Pancreas (tissue), 10 donors: ENCODE data around the gene RALY. TPM values are rescaled to one million over a fixed set of nuclear protein-coding genes. Genes with fewer than 3 reads are reported as not detected.

Experiments used
- ATAC-seq, 4 donors: fragments of 200-7000 bp; cut with Tn5 transposase; one replicate each; pipeline versions ENCODE4 v1.8.0 to v1.9.1; 2020; ENCODE audit warnings: mild to moderate bottlenecking in 4 of 4, moderate library complexity in 4 of 4
- DNase-seq, 6 donors: peaks; one replicate each; pipeline ENCODE4 v3.0.0-alpha.2; 2020
- FAIRE-seq: peaks from 2 replicates; lab custom pipeline; 2012; peaks lifted over from hg19 to GRCh38; lab: Jason Lieb, UNC
- H3K27ac ChIP-seq, 4 donors: fragments of 200-600 bp; sonication (generic); 1 replicate in 3 of 4; 2 replicates in 1 of 4; pipeline versions ENCODE4 v1.5.0 to v1.8.0; 2020
- H3K27me3 ChIP-seq, 4 donors: fragments of 200-600 bp; one replicate each; pipeline ENCODE4 v1.8.0; 2021
- H3K36me3 ChIP-seq, 3 donors: fragments of 200-600 bp; sonication (generic) in 1 of 3; one replicate each; pipeline versions ENCODE4 v1.5.0 to v1.8.0; 2020 to 2021
- H3K4me1 ChIP-seq, 3 donors: fragments of 200-600 bp; one replicate each; pipeline ENCODE4 v1.8.0; 2021
- H3K4me3 ChIP-seq, 4 donors: fragments of 200-600 bp; sonication (generic) in 2 of 4; one replicate each; pipeline versions ENCODE4 v1.5.0 to v1.8.0; 2020 to 2021
- H3K9me3 ChIP-seq, 4 donors: fragments of 200-600 bp; one replicate each; pipeline ENCODE4 v1.8.0; 2021
- WGBS, 2 donors: extraction: QIAGEN DNeasy Blood & Tissue Kit; methylation state at CpG; one replicate each; pipeline ENCODE4 v1.1.7; 2013; 5-methylcytosine and 5-hydroxymethylcytosine counted together
- intact Hi-C, 3 donors: fragments of 100-400 bp; cut with DNase I; formaldehyde crosslinking; loops; one replicate each; pipeline versions ENCODE4 v1.11.1 to v1.14.2; 2022
- polyA plus RNA-seq, 2 donors: library from polyadenylated mRNA; stranded (reverse); fragments of 200-250 nt; gene quantifications; one replicate each; pipeline ENCODE4 v1.2.3, GENCODE V29; 2013
- total RNA-seq, 6 donors: library from RNA; stranded (reverse); fragmentation: NEBNext Ultra II Directional in 4 of 6; extraction: Animal tissue kit (Norgen Biotek cat#: 25700) in 4 of 6; gene quantifications; one replicate each; pipeline versions ENCODE4 v1.2.1 to v1.2.4, GENCODE V29; 2021 to 2023
- TF ChIP-seq, protein P1 (sequence below), 4 donors: fragments of 200-600 bp; sonication (generic) in 3 of 4; IDR thresholded peaks; one replicate each; pipeline versions ENCODE4 v1.5.0 to v1.8.0; 2021; ENCODE audit warnings: antibody characterized with exemption in 4 of 4
- donor health status: healthy with polysubstance abuse.
- donor health status: DM: no; HTN: no; CAD: no; lungs with moderate emphysema.
- donor health status: DM: no; HTN: no; CAD: no.
- donor health status: control.
- donor health status: control.
- donor health status: Bipolar disorder and iron deficiency.
- donor health status: DM: yes; HTN: yes; CAD: no.
- donor health status: DM: no; HTN: no; CAD: no.
- donor health status: DM: no; HTN: no; CAD: no.
- donor health status: DM: yes; HTN: yes; CAD: no.

The RALY gene
- total and polyA plus RNA-seq, 8 donors: 30.0 to 60.4 (median 44.3) TPM

- no peaks in the 10 kb centered on the region for H3K36me3 ChIP-seq
- no peak overlapping the region for H3K27ac ChIP-seq
- intact Hi-C loops: no loop called here
- no peak for FAIRE-seq
- H3K4me3 ChIP-seq: no peak overlapping the region
- no peak for DNase-seq
- TF ChIP-seq, protein P1, sequence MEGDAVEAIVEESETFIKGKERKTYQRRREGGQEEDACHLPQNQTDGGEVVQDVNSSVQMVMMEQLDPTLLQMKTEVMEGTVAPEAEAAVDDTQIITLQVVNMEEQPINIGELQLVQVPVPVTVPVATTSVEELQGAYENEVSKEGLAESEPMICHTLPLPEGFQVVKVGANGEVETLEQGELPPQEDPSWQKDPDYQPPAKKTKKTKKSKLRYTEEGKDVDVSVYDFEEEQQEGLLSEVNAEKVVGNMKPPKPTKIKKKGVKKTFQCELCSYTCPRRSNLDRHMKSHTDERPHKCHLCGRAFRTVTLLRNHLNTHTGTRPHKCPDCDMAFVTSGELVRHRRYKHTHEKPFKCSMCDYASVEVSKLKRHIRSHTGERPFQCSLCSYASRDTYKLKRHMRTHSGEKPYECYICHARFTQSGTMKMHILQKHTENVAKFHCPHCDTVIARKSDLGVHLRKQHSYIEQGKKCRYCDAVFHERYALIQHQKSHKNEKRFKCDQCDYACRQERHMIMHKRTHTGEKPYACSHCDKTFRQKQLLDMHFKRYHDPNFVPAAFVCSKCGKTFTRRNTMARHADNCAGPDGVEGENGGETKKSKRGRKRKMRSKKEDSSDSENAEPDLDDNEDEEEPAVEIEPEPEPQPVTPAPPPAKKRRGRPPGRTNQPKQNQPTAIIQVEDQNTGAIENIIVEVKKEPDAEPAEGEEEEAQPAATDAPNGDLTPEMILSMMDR (IDR thresholded peaks at IDR 0.05): no peak
- H3K9me3 ChIP-seq: no peaks in the 10 kb centered on the region
- no peaks in the 10 kb centered on the region for H3K27me3 ChIP-seq
- H3K4me1 ChIP-seq: no peaks in the 10 kb centered on the region
- WGBS, 2 donors: 73% methylated on average over 2 of the region's 2 CpGs
- ATAC-seq: no peak
These were observed 16.2 kb upstream of the RALY start for GRCh38 chr20:33977535-33977934.

DNA sequence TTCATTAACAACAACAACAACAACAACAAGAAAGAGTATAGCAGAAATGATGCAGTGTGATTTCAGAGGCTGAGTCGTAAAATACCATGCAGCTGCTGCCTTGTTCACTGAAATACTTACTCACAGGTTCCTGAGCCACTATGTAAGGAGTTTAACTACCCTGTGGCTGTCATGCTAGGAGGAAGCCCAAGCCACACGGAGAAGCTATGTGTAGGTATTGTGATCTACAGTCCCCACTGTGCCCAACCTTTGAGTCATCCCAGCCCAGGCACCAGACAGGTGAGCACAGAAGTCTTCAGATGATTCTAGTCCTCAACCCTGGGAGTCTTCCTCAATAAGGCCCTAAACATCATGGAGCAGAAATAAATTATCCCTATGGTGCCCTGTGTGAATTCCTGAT is 14.6 kb upstream of the RALY start:
- FAIRE-seq: no peak
- TF ChIP-seq, protein P1 (IDR thresholded peaks at IDR 0.05): no peak
- WGBS, 2 donors: 79 to 92% methylated on average over 2 of the region's 2 CpGs

GRCh38 chr20:33981347-33981746 is 12.4 kb upstream of the RALY start:
- H3K27me3 ChIP-seq: no peaks in the 10 kb centered on the region
- intact Hi-C loops: no loop called here
- no peaks in the 10 kb centered on the region for H3K36me3 ChIP-seq
- no peaks in the 10 kb centered on the region for H3K4me1 ChIP-seq
- no peak for ATAC-seq
- TF ChIP-seq, protein P1 (IDR thresholded peaks at IDR 0.05): no peak
- no peak overlapping the region for H3K4me3 ChIP-seq
- no peak overlapping the region for H3K27ac ChIP-seq
- no peaks in the 10 kb centered on the region for H3K9me3 ChIP-seq
- no peak for DNase-seq
- 87 to 91% methylated on average over 7 of the region's 7 CpGs for WGBS, 2 donors
- FAIRE-seq: no peak

More for the DNA sequence above, 14.6 kb upstream of the RALY start:
- H3K4me1 ChIP-seq: no peaks in the 10 kb centered on the region
- H3K4me3 ChIP-seq: no peak overlapping the region
- no peaks in the 10 kb centered on the region for H3K27me3 ChIP-seq
- intact Hi-C loops: no loop called here
- H3K9me3 ChIP-seq: no peaks in the 10 kb centered on the region
- H3K36me3 ChIP-seq: no peaks in the 10 kb centered on the region
- ATAC-seq: no peak
- no peak overlapping the region for H3K27ac ChIP-seq
- DNase-seq: no peak

DNA sequence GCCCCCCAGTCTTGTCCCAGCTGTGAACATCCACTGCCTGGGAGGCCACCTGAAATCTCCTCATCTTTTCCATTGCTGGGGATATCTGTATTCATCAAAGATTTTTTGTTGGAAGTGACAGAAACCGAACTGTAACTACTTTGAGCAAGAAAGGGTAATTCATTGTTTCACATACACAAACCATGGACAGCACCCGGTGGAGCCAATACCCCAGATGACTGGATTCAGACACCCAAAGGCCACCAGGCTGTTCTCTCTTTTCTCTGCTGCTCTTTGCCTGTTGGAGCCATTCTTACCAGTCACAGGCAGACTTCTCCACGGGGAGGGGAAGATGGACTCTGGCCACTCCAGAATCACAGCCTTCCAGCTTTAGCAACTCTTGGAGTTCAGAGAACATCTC is 11.7 kb upstream of the RALY start:
- no peaks in the 10 kb centered on the region for H3K36me3 ChIP-seq
- no peaks in the 10 kb centered on the region for H3K27me3 ChIP-seq
- intact Hi-C loops: no loop called here
- WGBS, 2 donors: 76 to 81% methylated on average over 3 of the region's 3 CpGs
- no peak for DNase-seq
- H3K27ac ChIP-seq: no peak overlapping the region
- TF ChIP-seq, protein P1 (IDR thresholded peaks at IDR 0.05): no peak
- ATAC-seq: no peak
- H3K4me3 ChIP-seq: no peak overlapping the region
- H3K4me1 ChIP-seq: no peaks in the 10 kb centered on the region
- no peaks in the 10 kb centered on the region for H3K9me3 ChIP-seq
- no peak for FAIRE-seq

GRCh38 chr20:33983371-33983770 is 10.3 kb upstream of the RALY start:
- H3K4me3 ChIP-seq: no peak overlapping the region
- TF ChIP-seq, protein P1 (IDR thresholded peaks at IDR 0.05): no peak
- no peaks in the 10 kb centered on the region for H3K4me1 ChIP-seq
- no peaks in the 10 kb centered on the region for H3K36me3 ChIP-seq
- H3K9me3 ChIP-seq: no peaks in the 10 kb centered on the region
- WGBS, 2 donors: 85 to 88% methylated on average over 5 of the region's 5 CpGs
- no peak overlapping the region for H3K27ac ChIP-seq
- no peak for FAIRE-seq
- intact Hi-C loops: no loop called here
- H3K27me3 ChIP-seq: no peaks in the 10 kb centered on the region
- DNase-seq: no peak
- ATAC-seq: no peak
